GM18519 (cell line): ENCODE measurements around the gene ACSL4.
"Not testable (repeated sequence)": the region's sequence is repeated elsewhere in the genome, so short reads cannot be mapped to it uniquely, and the experiment has no call there.

Source experiments
- ATAC-seq: cut with Tn5 transposase; IDR thresholded peaks from one replicate; pipeline ENCODE4 v1.9.1; 2021; ENCODE audit warnings: mild to moderate bottlenecking, moderate library complexity; ENCODE audit not compliant: unreplicated experiment, low FRiP score

The ACSL4 gene

DNA sequence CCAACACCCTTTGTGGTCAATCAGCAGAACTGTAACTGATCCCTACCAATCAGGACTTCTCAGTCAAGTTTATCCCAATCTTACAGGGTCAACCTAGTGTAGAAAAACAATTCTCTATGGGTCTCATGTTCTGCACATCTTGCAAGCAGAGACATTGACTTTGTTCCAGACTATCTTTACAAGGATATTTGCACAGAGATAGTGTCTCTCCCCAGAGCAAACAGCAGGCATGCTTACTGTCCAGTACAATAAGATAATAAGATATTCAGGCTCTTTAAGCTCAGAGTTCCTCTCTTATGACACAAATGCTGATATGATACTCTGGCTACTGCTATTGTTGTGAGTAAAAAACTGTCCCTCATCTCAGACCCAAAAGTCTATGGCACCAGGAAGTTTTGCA, 53.2 kb downstream of the ACSL4 start:
- ATAC-seq = no peak

DNA sequence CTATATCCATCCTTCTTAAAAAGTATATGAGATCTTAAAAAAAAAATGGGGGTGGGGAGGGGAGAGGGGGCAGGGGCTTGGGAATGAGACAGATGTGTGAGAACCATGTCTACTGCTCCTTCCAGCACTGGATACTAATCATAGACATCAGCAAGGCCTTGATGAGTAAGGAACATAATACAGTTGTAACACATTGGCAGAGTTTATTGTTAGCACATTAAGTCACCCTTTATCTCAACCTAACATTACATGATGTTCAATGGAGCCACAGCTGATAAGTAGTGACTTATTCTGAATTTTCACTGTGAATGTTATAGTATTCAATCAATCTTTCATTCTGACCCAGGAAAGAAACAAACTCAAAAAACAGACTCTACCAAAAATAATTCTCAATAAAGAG, 60.8 kb downstream of the ACSL4 start:
- ATAC-seq = no peak

DNA sequence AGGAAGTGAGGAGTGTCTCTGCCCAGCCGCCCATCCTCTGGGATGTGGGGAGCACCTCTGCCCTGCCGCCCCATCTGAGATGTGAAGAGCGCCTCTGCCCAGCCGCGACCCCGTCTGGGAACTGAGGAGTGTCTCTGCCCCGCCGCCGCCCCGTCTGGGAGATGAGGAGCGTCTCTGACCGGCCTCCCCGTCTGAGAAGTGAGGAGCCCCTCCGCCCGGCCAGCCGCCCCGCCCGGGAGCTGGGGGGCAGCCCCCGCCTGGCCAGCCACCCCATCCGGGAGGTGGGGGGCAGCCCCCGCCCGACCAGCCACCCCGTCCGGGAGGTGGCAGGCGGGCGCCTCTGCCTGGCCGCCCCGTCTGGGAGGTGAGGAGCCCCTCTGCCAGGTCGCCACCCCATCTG, 61.9 kb downstream of the ACSL4 start:
- ATAC-seq = not testable (repeated sequence)

DNA sequence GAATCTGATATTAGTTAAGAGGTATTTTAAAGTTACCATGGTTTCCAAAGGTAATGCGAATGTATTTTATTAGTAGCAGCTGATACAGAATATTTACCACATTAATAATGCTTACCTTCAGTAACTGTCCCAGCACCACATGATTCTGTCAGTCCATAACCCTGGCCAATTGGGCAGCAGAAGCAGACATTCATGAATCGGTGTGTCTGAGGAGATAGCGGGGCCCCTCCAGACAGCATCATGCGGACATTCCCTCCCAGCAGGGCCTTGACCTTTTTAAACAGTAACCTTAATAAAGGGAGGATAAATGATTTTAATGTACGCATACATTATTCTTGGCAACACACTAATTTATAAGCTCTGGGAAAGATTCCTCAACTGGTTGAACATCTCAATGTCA, 65.1 kb downstream of the ACSL4 start:
- no peak for ATAC-seq

DNA sequence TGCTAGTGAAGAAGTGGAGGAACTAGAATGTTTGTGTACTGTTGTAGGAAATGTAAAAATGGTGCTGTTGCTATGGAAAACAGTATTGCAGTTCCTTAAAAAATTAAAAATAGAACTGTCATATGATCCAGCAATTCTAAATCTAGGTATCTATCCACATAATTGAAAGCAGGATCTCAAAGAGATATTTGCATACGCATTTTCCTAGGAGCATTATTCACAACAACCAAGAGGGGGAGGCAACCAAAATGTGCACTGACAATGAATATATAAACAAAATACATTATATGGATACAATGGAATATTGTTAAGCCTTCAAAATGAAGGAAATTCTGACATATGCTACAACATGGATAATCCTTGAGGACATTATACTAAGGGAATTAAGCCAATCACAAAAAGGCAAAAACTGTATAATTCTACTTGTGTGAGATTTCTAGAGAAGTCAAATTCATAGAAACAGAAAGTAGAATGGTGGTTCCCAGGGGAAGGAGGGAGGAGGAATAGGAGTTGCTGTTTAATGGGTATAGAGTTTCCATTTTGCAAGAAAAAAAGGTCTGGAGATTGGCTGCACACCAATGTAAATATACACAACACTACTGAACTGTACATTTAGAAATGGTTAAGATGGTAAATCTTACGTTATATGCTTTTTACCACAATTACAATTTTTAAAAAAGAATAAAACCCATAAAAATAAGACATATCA, 72.5 kb downstream of the ACSL4 start:
- ATAC-seq = no peak

DNA sequence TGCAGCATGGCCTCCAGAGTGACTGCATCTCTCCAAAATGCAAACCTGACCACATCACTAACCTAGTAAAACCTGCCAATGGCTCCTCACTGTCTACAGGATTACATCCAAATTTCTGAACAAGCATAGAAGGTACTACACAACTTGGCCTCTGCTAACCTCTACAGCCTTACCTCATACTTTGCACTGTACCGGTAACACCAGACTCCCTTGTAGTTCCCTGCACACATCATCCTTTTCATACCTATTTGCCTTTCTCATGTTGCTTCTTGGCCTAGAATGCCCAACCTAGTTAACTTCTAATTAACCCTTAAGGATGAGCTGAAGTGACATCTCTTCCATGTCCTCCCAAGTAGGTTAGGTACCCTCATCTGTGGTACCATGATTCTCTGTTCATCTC, 74.7 kb downstream of the ACSL4 start:
- no peak for ATAC-seq

DNA sequence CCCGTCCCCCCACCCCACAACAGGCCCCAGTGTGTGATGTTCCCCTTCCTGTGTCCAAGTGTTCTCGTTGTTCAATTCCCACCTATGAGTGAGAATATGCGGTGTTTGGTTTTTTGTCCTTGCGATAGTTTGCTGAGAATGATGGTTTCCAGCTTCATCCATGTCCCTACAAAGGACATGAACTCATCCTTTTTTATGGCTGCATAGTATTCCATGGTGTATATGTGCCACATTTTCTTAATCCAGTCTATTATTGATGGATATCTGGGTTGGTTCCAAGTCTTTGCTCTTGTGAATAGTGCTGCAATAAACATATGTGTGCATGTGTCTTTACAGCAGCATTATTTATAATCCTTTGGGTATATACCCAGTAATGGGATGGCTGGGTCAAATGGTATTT, 75.7 kb downstream of the ACSL4 start:
- not testable (repeated sequence) for ATAC-seq

DNA sequence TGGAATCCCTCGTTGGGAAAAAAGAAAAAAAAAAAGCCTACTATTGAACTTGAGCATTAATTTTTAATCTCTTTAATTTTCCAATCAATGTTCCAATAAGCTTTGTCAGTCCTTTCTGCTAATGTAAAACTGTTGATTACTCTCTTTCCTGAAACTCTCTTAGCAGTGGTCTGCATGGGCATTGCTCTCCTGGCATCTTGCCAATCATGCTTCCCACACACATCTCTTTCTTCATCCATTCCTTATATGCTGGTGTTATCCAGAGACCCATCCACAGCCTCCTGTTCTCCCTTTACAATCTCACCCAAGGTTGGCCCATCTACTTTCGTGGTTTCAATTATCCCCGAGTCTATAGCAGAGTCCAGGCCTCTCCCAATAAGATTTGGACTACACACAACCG, 76.3 kb downstream of the ACSL4 start:
- ATAC-seq = no peak

DNA sequence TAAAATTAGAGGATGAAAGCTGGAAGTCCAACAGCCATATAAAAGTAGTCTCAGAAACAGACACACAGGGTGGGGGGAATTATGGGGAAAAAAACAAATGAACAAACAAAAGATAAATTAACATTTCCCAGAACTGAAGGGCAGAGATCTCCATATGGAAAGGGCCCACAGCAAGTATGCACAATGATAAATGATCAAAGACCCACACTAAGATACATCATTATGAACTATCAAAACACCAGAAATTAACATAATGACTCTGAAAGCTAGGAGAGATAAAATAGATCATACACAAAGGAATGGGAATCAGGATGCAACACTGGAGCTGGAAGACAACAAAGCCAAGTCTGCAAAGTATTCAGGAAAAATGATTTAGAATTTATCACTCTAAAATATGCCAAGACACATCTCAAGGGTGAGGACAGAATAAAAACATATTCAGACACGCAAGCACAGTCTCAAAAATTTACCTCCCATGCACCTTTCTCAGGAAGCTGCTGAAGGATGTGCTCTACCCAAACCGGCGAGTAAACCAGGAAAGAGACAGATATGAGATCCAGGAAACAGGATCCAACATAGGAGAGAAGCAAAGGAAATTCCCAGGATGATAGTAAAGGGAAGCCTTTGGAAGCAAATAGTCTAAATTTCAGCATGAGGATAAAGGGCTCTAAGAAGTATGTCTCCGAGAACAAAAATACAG, 77.4 kb downstream of the ACSL4 start:
- no peak for ATAC-seq

DNA sequence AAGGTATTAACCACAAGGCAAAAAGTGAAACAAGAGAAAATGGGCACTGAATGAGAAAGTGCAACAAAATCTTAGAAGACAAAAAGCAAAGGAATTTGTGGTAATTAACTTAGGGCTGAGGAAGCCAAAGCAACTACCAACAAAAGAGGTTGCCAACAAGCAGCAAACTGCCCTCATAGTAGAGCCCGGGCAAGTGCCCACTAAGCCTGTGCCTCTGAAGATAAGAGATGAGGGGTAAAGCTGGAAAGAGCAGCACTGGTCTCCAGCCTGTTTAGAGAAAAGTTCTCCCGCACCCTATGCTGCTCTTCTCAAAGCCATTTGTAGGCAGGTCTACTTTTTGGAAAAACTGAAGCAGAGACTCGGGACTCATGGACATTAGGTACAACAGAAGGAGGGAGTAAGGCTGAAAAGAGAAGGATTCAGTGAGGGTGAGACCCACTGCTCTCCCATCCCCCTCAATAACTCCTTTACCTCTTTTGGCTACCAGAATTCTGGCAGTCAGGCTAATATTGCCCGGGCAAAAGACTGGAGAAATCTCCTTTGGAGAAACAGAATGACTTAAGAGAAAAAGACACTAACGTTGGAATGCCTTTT, 78.4 kb downstream of the ACSL4 start:
- ATAC-seq = no peak

DNA sequence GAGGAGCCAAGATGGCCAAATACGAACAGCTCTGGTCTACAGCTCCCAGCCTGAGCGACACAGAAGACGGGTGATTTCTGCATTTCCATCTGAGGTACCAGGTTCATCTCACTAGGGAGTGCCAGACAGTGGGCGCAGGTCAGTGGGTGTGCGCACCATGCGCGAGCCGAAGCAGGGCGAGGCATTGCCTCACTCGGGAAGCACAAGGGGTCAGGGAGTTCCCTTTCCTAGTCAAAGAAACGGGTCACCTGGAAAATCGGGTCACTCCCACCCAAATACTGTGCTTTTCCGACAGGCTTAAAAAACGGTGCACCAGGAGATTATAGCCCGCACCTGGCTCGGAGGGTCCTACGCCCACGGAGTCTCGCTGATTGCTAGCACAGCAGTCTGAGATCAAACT, 88.4 kb downstream of the ACSL4 start:
- ATAC-seq = not testable (repeated sequence)

DNA sequence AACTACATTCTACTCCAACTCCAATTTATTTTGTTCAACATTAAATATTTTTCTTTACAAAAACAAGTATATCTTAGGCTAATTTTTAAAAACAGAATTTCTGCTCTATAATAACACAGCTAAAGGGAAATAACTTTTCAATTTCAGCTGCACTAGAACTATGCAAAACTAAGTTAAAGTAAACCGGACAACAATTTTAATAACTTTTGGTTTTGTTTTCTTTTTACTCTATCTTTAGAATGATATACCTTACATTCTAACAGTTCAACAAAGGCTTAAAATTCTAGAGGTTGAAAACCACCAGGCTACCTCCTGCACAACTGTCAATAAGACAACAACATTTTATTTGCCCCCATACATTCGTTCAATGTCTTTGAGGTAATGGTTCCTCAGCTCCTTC, 89.4 kb downstream of the ACSL4 start:
- ATAC-seq = no peak

DNA sequence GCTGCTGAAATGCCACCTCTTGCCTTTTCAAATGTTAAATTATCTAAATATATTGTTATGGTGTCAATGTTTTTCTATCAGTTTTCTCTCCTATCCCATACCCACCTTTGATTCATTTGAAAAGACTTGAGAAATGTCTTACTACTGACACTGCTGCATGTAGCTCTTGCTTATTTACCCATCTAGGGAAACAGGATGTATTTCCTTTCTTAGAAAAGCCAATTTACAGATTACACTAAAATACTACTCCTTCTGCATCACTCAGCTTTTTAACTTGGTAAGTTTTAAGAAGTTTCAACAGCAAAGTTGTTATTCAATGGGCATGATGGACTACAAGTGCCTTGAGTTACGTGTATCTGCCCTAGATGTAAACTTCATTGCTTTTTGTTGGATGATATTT, 94.9 kb downstream of the ACSL4 start:
- ATAC-seq = no peak

DNA sequence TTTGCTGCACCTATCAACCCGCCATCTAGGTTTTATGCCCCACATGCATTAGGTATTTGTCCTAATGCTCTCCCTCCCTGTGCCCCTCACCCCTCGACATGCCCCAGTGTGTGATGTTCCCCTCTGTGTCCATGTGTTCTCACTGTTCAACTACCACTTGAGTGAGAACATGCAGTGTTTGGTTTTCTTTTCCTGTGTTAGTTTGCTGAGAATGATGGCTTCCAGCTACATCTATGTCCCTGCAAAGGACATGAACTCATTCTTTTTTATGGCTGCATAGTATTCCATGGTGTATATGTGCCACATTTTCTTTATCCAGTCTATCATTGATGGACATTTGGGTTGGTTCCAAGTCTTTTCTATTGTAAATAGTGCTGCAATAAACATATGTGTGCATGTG, 95.6 kb downstream of the ACSL4 start:
- ATAC-seq = not testable (repeated sequence)

DNA sequence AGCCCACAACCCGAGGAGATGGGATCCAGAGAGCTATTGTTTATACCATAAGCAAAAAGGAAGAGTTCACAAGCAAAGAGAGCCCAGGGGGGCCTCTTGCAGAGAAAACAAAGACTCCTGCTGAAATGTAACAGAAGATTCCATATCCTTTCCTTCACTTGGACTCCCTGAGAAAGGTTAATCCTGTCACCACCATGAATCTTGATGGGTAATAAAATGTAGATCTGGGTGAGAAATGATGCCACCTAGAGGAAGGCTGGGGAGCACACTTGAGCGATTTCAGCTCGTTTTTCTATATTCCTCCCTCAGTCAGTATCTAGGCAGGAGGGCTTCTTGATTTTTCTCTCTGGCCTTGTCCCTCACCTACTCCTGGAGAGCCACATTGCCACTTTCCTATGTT, 97.9 kb downstream of the ACSL4 start:
- no peak for ATAC-seq

DNA sequence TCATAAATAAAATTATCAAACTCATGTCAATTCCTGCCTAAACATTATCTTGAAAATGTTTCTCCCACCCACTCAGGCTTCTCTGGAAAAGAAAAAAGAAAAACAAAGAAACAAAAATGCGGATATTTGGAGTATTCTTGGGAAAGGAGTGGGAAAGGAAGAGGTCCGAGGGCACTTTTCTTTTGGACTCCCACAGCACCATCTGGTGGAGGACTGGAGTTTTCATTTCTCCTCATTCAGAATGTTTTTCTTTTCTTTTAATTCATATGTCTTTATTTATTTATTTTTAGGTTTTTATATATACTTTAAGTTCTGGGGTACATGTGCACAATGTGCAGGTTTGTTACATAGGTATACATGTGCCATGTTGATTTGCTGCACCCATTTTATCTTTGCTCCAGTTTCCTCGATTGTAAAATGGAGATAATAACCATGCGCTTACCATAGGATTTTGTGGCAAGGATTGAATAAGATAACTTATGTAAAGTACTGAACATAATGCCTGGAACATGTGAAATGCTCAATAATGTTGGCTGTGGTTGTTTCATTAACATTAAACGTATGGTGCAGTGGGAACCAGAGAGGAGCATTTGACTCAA, 100.1 kb downstream of the ACSL4 start:
- ATAC-seq = no peak

DNA sequence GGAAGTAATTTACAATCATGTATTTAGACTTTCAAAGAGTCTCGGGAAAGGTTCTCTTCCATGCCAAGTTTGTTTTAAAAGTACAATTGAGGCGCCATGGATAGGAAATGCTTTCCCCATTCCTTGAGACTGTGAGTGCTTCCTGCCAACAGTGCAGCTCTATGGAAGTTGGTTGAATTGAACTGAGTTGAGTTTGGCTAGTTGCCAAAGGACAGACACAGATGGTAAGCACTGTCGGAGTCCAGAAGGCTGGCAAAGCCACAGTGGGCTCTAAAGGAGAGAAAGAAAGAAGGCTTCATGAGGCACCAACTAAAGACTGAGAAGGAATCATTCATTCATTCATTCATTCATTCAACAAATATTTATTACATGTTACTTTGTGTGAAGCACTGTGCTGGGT, 103.7 kb downstream of the ACSL4 start:
- no peak for ATAC-seq

DNA sequence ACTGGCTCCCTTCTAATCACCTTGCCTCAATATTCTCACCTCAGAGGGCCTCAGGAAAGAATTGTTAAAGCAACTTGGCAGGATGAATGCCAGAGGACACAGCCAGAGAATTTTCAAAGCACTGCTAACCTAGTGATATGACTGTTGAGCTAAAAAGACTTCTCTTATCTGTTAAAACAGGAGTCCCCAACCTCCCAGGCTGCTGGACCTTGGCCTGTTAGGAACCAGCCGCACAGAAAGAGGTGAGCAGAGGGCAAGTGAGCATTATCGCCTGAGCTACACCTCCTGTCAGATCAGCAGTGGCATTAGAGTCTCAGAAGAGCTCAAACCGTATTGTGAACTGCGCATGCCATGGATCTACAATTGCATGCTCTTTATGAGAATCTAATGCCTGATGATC, 106.4 kb downstream of the ACSL4 start:
- no peak for ATAC-seq

DNA sequence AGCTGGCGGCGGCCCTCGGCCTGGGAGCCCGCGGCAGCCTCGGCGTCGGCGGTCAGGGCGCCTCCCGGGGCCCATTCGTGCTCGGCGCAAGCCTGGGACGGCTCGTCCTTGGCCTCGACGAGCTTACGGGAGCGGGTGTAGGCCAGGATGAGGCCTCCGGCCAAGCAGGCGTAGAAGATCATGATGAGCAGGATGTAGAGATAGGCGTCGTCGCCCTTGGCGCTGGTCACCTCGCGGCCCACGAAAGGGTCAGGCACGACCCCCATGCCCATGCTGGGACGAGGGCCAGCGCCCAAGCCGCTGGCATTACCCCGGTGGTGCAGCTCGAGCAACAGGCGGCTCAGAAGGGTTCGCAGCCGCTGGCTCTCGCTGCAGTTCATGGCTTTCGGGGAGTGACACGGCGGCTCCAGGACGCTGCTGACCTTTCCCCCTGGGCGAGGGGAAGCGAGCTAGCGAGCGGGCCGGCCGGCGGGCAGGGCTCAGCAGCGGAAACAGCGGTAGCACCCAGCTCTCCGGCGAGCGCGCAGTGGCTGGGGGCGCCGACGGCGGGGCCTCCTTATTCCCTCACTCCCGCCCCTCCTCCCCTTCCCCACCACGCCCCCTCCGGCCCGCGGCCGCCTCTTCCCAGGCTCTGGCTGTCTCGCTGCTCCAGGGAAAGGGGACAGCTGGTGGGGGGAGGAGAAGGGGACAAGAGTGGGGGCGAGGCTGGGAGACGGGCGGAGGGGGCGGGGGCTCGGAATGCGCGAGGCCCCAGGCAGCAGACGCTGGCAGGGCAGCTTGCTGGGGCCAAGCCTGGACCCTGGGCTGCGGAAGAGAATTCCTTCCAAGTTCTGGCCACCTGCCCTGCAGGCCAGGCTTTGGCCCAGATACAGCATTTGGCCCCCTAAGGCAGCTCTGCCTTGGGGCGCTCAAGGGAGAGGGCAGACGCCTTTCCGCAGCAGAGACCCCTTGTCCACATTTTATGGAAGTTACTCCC, 108.1 kb downstream of the ACSL4 start, which contains the start of gene KCNE5:
Gene KCNE5, minus strand, starts transcription at position 532 of the 976 bp plus-strand sequence. Its CDS starts 152 bp downstream, at position 380.
- no peak for ATAC-seq

DNA sequence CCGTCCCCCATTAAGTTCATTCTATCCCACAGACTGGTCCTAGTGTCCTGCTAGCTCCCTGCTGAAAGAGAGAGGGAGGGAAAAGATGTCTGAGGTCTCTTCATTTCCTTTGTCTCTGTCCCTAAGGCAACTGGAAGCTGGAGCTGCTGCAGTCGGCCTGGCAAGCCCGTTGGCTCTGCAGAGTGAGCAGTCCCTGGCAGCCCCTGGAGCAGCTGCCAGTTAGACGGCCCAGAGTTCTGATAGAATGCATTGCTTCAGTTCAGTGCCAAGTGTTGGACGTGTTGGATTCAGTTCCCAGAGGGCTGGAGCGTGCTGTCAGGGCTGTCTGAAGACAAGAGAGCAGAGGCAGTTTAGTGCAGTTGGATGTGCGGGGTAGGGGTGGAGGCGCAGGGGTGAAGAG, 109.1 kb downstream of the ACSL4 start:
- ATAC-seq = no peak
